ENCODE measurements around the gene NOXO1.

Gene NOXO1

DNA sequence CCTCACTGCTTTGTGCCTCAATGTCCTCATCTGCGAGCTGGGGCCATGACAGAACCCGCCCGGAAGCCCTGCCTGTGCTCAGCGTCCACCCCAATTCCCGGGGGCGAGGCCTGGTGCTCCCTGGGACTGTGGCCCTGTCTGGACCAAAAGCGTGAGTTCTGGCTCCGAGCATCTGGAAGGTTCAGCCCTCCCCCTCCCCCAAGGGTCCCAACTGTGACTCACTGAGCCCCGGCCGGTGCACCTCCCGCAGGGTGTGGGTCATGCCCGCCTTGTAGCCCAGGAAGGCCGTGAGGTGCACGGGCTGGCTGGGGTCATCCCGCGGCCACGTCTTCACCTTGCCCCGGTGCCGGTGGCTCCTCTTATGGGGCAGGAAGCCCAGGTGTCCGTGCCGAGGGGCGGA is 27.5 kb downstream of the NOXO1 start:
- peaks cover 5% of the 10 kb centered on the region; the same call in 1 of the 2 replicates for H3K9me3 ChIP-seq (ENCODE audit: insufficient read depth, low read length)
- no peak overlapping the region for H3K4me3 ChIP-seq (ENCODE audit: insufficient read length, low read depth)
- H3K9ac ChIP-seq (ENCODE audit: insufficient read length, low read depth) = peak overlapping the region; percentile 32
- H3K36me3 ChIP-seq (ENCODE audit: insufficient read depth, insufficient read length, low read length) = no peaks in the 10 kb centered on the region
- H3K4me1 ChIP-seq (ENCODE audit: insufficient read depth, insufficient read length) = peaks cover 16% of the 10 kb centered on the region
- no peak for TF ChIP-seq ZNF274 (IDR thresholded peaks at IDR 0.05; ENCODE audit: low read depth, low read length)
- TF ChIP-seq SUZ12 (IDR thresholded peaks at IDR 0.05; ENCODE audit: extremely low read depth, insufficient read depth, insufficient read length) = no peak
- TF ChIP-seq YY1 (IDR thresholded peaks at IDR 0.05; ENCODE audit: insufficient read depth, insufficient read length) = no peak
- no peaks in the 10 kb centered on the region for H3K27me3 ChIP-seq (ENCODE audit: insufficient read depth, insufficient read length)
- no peak for DNase-seq (ENCODE audit: low read depth, low spot score)

DNA sequence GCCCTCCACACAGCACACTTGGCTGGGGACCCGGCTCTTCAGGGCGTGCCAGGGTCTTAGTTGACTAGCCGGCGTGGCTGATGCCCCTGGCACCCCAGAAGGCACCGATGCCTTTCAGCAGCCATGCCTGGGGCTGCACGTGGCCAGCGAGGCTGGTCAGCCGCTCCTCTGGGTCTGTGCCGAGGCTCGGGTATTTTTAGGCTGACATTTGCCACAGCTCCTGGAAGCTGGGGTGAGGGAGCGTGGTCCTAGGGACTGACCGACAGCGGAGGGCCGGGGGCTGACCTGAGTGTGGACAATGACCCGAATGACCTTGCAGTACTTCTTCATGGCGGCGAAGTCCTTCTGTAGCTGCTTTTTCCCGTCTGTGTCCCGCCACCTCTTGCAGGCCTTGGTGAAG is 30.7 kb downstream of the NOXO1 start:
- H3K9me3 ChIP-seq (ENCODE audit: insufficient read depth, low read length) = no peaks in the 10 kb centered on the region
- H3K27me3 ChIP-seq (ENCODE audit: insufficient read depth, insufficient read length) = no peaks in the 10 kb centered on the region
- H3K4me1 ChIP-seq (ENCODE audit: insufficient read depth, insufficient read length) = peaks cover 16% of the 10 kb centered on the region
- H3K36me3 ChIP-seq (ENCODE audit: insufficient read depth, insufficient read length, low read length) = no peaks in the 10 kb centered on the region
- H3K9ac ChIP-seq (ENCODE audit: insufficient read length, low read depth) = no peak overlapping the region
- DNase-seq (ENCODE audit: low read depth, low spot score) = no peak
- no peak for TF ChIP-seq YY1 (IDR thresholded peaks at IDR 0.05; ENCODE audit: insufficient read depth, insufficient read length)
- TF ChIP-seq ZNF274 (IDR thresholded peaks at IDR 0.05; ENCODE audit: low read depth, low read length) = no peak
- TF ChIP-seq SUZ12 (IDR thresholded peaks at IDR 0.05; ENCODE audit: extremely low read depth, insufficient read depth, insufficient read length) = no peak
- H3K4me3 ChIP-seq (ENCODE audit: insufficient read length, low read depth) = no peak overlapping the region

DNA sequence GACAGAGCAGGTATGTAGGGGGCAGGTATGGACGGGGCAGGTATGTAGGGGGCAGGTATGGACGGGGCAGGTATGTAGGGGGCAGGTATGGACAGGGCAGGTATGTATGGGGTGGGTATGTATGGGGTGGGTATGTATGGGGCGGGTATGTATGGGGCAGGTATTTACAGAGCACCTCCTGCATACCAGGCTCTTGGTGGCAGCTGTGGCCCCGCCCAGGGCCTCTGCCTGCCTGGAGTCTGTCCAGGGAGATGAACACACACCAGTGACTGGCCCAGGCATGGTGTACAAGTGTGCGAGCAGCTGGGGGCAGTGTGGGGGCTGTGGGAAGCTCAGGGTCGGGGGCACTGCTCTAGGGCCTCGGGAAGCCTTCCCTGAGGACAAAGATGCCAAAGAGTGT is 31.2 kb downstream of the NOXO1 start:
- H3K4me1 ChIP-seq (ENCODE audit: insufficient read depth, insufficient read length) = peaks cover 18% of the 10 kb centered on the region
- no peak overlapping the region for H3K9ac ChIP-seq (ENCODE audit: insufficient read length, low read depth)
- no peaks in the 10 kb centered on the region for H3K9me3 ChIP-seq (ENCODE audit: insufficient read depth, low read length)
- H3K4me3 ChIP-seq (ENCODE audit: insufficient read length, low read depth) = no peak overlapping the region
- DNase-seq (ENCODE audit: low read depth, low spot score) = no peak
- H3K27me3 ChIP-seq (ENCODE audit: insufficient read depth, insufficient read length) = no peaks in the 10 kb centered on the region
- H3K36me3 ChIP-seq (ENCODE audit: insufficient read depth, insufficient read length, low read length) = no peaks in the 10 kb centered on the region
- no peak for TF ChIP-seq YY1 (IDR thresholded peaks at IDR 0.05; ENCODE audit: insufficient read depth, insufficient read length)
- TF ChIP-seq ZNF274 (IDR thresholded peaks at IDR 0.05; ENCODE audit: low read depth, low read length) = no peak
- TF ChIP-seq SUZ12 (IDR thresholded peaks at IDR 0.05; ENCODE audit: extremely low read depth, insufficient read depth, insufficient read length) = no peak

DNA sequence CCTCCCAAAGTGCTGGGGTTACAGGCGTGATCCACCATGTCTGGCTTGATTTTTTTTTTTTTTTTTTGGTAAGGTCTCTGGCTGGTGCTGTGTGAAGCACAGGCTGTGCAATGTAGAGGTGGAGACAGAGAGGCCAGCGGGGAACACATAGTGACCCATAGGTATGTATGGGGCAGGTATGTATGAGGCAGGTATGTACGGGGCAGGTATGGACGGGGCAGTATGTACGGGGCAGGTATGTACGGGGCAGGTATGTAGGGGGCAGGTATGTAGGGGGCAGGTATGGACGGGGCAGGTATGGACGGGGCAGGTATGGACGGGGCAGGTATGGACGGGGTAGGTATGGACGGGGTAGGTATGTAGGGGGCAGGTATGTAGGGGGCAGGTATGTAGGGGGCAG is 31.8 kb downstream of the NOXO1 start:
- H3K36me3 ChIP-seq (ENCODE audit: insufficient read depth, insufficient read length, low read length) = no peaks in the 10 kb centered on the region

DNA sequence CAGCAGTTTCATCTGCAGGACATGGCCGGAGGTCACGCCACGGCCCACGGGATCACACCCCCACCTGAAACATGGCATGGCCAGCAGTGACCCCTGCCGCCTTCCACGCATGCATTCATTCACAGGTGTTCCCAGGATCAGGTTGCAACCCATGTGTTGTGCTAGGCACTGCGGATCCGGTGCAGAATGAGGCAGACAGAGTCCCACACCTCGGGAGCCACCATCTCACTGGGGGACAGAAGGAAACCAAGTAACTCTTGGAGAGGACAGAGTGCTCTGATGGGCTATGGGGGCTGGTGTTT is 33.9 kb downstream of the NOXO1 start:
- H3K9me3 ChIP-seq (ENCODE audit: insufficient read depth, low read length) = no peaks in the 10 kb centered on the region
- H3K4me3 ChIP-seq (ENCODE audit: insufficient read length, low read depth) = no peak overlapping the region
- H3K36me3 ChIP-seq (ENCODE audit: insufficient read depth, insufficient read length, low read length) = no peaks in the 10 kb centered on the region
- H3K27me3 ChIP-seq (ENCODE audit: insufficient read depth, insufficient read length) = no peaks in the 10 kb centered on the region
- DNase-seq (ENCODE audit: low read depth, low spot score) = no peak
- H3K4me1 ChIP-seq (ENCODE audit: insufficient read depth, insufficient read length) = peaks cover 13% of the 10 kb centered on the region
- H3K9ac ChIP-seq (ENCODE audit: insufficient read length, low read depth) = no peak overlapping the region
- no peak for TF ChIP-seq YY1 (IDR thresholded peaks at IDR 0.05; ENCODE audit: insufficient read depth, insufficient read length)
- no peak for TF ChIP-seq SUZ12 (IDR thresholded peaks at IDR 0.05; ENCODE audit: extremely low read depth, insufficient read depth, insufficient read length)
- TF ChIP-seq ZNF274 (IDR thresholded peaks at IDR 0.05; ENCODE audit: low read depth, low read length) = no peak

More for the DNA sequence above, 31.8 kb downstream of the NOXO1 start:
- H3K4me3 ChIP-seq (ENCODE audit: insufficient read length, low read depth) = no peak overlapping the region
- TF ChIP-seq ZNF274 (IDR thresholded peaks at IDR 0.05; ENCODE audit: low read depth, low read length) = no peak
- no peak for TF ChIP-seq SUZ12 (IDR thresholded peaks at IDR 0.05; ENCODE audit: extremely low read depth, insufficient read depth, insufficient read length)
- no peak for TF ChIP-seq YY1 (IDR thresholded peaks at IDR 0.05; ENCODE audit: insufficient read depth, insufficient read length)
- peaks cover 15% of the 10 kb centered on the region for H3K4me1 ChIP-seq (ENCODE audit: insufficient read depth, insufficient read length)
- no peak for DNase-seq (ENCODE audit: low read depth, low spot score)
- H3K27me3 ChIP-seq (ENCODE audit: insufficient read depth, insufficient read length) = no peaks in the 10 kb centered on the region
- H3K9ac ChIP-seq (ENCODE audit: insufficient read length, low read depth) = no peak overlapping the region
- H3K9me3 ChIP-seq (ENCODE audit: insufficient read depth, low read length) = no peaks in the 10 kb centered on the region

DNA sequence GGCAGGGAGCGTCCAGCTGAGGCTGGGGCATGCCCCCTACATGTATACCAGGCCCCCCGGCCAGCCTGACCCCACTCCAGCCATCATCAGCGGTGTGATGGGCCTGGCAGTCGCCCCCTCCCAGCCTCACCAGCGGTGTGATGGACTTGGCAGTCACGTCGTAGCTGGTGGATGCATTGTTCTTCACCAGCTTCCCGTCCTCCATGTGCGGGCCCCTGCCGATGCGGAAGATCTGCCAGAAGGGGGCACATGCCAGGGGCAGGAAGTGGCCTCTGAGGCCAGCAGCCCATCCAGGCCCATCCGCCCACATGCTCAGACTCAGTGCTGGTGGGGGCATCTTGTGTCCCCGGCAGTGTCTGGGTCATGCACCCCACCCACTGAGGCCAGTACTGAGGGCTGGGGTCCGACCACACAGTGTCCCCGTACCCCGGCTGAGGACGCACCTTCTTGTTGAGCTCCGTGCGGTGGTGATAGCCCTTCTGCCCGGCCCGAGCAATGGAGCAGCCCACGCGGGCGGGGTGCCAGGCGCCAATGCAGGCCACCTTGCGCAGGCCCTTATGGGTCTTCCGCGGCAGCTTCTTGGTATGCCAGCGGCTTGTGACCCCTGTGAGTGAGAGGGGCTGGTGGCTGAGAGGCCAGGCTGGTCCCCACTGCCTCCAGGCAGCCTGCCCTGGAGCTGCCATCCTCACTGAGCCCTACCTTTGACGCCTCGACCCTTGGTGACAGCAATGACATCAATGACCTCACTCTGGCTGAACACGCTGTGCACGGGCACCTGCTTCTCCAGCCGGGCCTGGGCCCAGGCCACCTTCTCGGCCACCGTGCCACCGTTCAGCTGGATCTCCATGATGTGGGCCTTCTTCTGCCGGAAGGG is 34.5 kb downstream of the NOXO1 start:
- no peak for DNase-seq (ENCODE audit: low read depth, low spot score)
- H3K4me3 ChIP-seq (ENCODE audit: insufficient read length, low read depth) = no peak overlapping the region
- H3K9me3 ChIP-seq (ENCODE audit: insufficient read depth, low read length) = no peaks in the 10 kb centered on the region
- TF ChIP-seq SUZ12 (IDR thresholded peaks at IDR 0.05; ENCODE audit: extremely low read depth, insufficient read depth, insufficient read length) (no peak), ZNF274 (IDR thresholded peaks at IDR 0.05; ENCODE audit: low read depth, low read length) (no peak), YY1 (IDR thresholded peaks at IDR 0.05; ENCODE audit: insufficient read depth, insufficient read length) (no peak)
- no peaks in the 10 kb centered on the region for H3K36me3 ChIP-seq (ENCODE audit: insufficient read depth, insufficient read length, low read length)
- peaks cover 19% of the 10 kb centered on the region for H3K4me1 ChIP-seq (ENCODE audit: insufficient read depth, insufficient read length)
- H3K9ac ChIP-seq (ENCODE audit: insufficient read length, low read depth) = no peak overlapping the region
- no peaks in the 10 kb centered on the region for H3K27me3 ChIP-seq (ENCODE audit: insufficient read depth, insufficient read length)

DNA sequence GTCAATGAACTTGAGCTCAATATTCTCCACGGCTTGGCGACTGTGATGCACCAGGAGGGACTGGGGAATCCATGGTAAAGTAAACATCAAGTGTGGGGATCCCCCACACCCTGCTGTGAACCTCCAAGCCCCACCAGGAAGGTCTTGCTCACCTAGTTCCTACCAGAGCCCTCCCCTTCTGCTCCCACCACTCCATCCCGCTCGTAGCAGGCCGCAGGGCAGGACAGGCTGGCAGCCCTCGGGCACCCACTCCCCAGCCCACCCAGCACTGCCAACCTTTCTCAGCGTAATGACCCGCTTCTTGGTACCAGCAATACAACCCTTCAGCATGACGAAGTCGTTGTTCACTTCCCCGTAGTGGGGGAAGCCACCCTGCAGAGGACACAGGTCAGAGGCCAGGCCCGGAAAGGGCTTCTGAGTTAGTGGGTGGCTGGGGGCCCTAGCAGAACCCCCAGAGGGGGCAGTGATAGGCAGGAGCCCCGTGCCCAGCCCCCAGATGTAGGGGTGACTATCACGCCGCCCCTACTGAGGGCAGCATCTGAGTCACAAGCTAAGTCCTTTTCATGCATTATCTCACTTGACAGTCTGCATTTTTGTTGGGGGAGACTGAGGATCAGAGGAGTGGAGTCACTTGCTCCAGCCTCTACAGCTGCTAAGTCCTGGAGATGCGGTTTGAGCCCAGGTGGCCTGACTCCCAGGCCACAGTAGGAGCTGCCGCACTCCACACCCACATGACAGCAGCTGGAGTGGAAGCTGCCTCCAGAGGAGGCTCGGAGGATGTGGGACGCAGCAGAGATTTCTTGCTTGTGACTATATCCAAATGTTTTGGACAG is 35.5 kb downstream of the NOXO1 start:
- H3K4me1 ChIP-seq (ENCODE audit: insufficient read depth, insufficient read length) = peaks cover 26% of the 10 kb centered on the region
- no peak overlapping the region for H3K4me3 ChIP-seq (ENCODE audit: insufficient read length, low read depth)
- H3K36me3 ChIP-seq (ENCODE audit: insufficient read depth, insufficient read length, low read length) = peaks cover 3% of the 10 kb centered on the region
- no peaks in the 10 kb centered on the region for H3K9me3 ChIP-seq (ENCODE audit: insufficient read depth, low read length)
- H3K27me3 ChIP-seq (ENCODE audit: insufficient read depth, insufficient read length) = no peaks in the 10 kb centered on the region
- no peak overlapping the region for H3K9ac ChIP-seq (ENCODE audit: insufficient read length, low read depth)
- no peak for TF ChIP-seq YY1 (IDR thresholded peaks at IDR 0.05; ENCODE audit: insufficient read depth, insufficient read length)
- DNase-seq (ENCODE audit: low read depth, low spot score) = no peak

Measured in NT2/D1 (cell line).